Trophoblast cell (in vitro differentiated cells and primary cell): ENCODE measurements around the gene OR11A1.

ENCODE experiments used
- DNase-seq, 2 donors: peaks; one replicate each; pipeline ENCODE4 v3.0.0-alpha.2; 2016
- H2AFZ ChIP-seq: 2 replicates; pipeline ENCODE4 v1.6.1; 2013; ENCODE audit warnings: low read length, moderate library complexity, mild to moderate bottlenecking; ENCODE audit not compliant: insufficient read depth, poor library complexity
- H2AK5ac ChIP-seq: 2 replicates; pipeline ENCODE4 v1.6.1; 2013; ENCODE audit warnings: mild to moderate bottlenecking, low read length
- H2BK120ac ChIP-seq: 2 replicates; pipeline ENCODE4 v1.6.1; 2013; ENCODE audit warnings: low read length, mild to moderate bottlenecking, moderate library complexity; ENCODE audit not compliant: insufficient read depth, poor library complexity
- H2BK12ac ChIP-seq: 2 replicates; pipeline ENCODE4 v1.6.1; 2013; ENCODE audit warnings: mild to moderate bottlenecking, low read length, moderate library complexity
- H2BK5ac ChIP-seq: 2 replicates; pipeline ENCODE4 v1.6.1; 2013; ENCODE audit warnings: low read length, low read depth, moderate library complexity, mild to moderate bottlenecking; ENCODE audit not compliant: poor library complexity
- H3K14ac ChIP-seq: 2 replicates; pipeline ENCODE4 v1.6.1; 2013; ENCODE audit warnings: mild to moderate bottlenecking, low read length
- H3K18ac ChIP-seq: 2 replicates; pipeline ENCODE4 v1.6.1; 2013; ENCODE audit warnings: mild to moderate bottlenecking, low read length
- H3K23ac ChIP-seq: 2 replicates; pipeline ENCODE4 v1.6.1; 2013; ENCODE audit warnings: low read length
- H3K27ac ChIP-seq: 2 replicates; pipeline ENCODE4 v1.5.1; 2013; ENCODE audit warnings: low read depth, mild to moderate bottlenecking, inconsistent platforms, low read length, moderate library complexity
- H3K27me3 ChIP-seq: 2 replicates; pipeline ENCODE4 v1.6.1; 2013; ENCODE audit warnings: inconsistent platforms, mild to moderate bottlenecking, low read length, moderate library complexity; ENCODE audit not compliant: insufficient read depth
- H3K36me3 ChIP-seq, 2 experiments: 1 replicate in 1 of 2; 2 replicates in 1 of 2; pipeline ENCODE4 v1.6.1; 2013; ENCODE audit warnings: low read length in 2 of 2, mild to moderate bottlenecking in 2 of 2, moderate library complexity in 1 of 2; ENCODE audit not compliant: insufficient read depth in 2 of 2, control insufficient read depth in 1 of 2
- H3K4ac ChIP-seq: 2 replicates; pipeline ENCODE4 v1.6.1; 2013; ENCODE audit warnings: low read depth, mild to moderate bottlenecking, low read length, moderate library complexity
- H3K4me1 ChIP-seq, 2 experiments: 1 replicate in 1 of 2; 2 replicates in 1 of 2; pipeline ENCODE4 v1.6.1; 2013; ENCODE audit warnings: low read length in 2 of 2, mild to moderate bottlenecking in 2 of 2, moderate library complexity in 1 of 2; ENCODE audit not compliant: insufficient read depth in 2 of 2, control insufficient read depth in 1 of 2
- H3K4me2 ChIP-seq: 2 replicates; pipeline ENCODE4 v1.6.1; 2013; ENCODE audit warnings: inconsistent platforms, mild to moderate bottlenecking, low read length, moderate library complexity
- H3K4me3 ChIP-seq: 2 replicates; pipeline ENCODE4 v1.5.1; 2013; ENCODE audit warnings: mild to moderate bottlenecking, low read depth, low read length, inconsistent platforms
- H3K79me1 ChIP-seq: one replicate; pipeline ENCODE4 v1.6.1; 2013; ENCODE audit warnings: low read length
- H3K79me2 ChIP-seq: 2 replicates; pipeline ENCODE4 v1.6.1; 2013; ENCODE audit warnings: low read length, mild to moderate bottlenecking; ENCODE audit not compliant: control insufficient read depth, insufficient read depth, poor library complexity
- H3K9ac ChIP-seq: 2 replicates; pipeline ENCODE4 v1.6.1; 2013; ENCODE audit warnings: mild to moderate bottlenecking, low read length
- H3K9me3 ChIP-seq: 2 replicates; pipeline ENCODE4 v1.6.1; 2013; ENCODE audit warnings: low read depth, mild to moderate bottlenecking, control low read depth, inconsistent platforms, low read length; ENCODE audit not compliant: insufficient read depth
- H4K12ac ChIP-seq: 2 replicates; pipeline ENCODE4 v1.6.1; 2013; ENCODE audit warnings: low read depth, mild to moderate bottlenecking, low read length, moderate library complexity
- H4K8ac ChIP-seq: 2 replicates; pipeline ENCODE4 v1.6.1; 2013; ENCODE audit warnings: low read depth, mild to moderate bottlenecking, low read length, moderate library complexity
- H4K91ac ChIP-seq: one replicate; pipeline ENCODE4 v1.6.1; 2013; ENCODE audit warnings: low read depth, mild to moderate bottlenecking, low read length, moderate library complexity
- WGBS: extraction: QIAGEN DNeasy Blood & Tissue Kit; methylation state at CpG from one replicate; pipeline ENCODE4 v1.1.7; 2013; ENCODE audit warnings: missing lambda C conversion rate; ENCODE audit not compliant: insufficient read length, insufficient coverage; ENCODE audit errors: extremely low coverage; 5-methylcytosine and 5-hydroxymethylcytosine counted together

The OR11A1 gene

GRCh38 chr6:29489286-29489685 is 32.4 kb upstream of the OR11A1 start:
- no peaks in the 10 kb centered on the region for H3K79me2 ChIP-seq
- no peaks in the 10 kb centered on the region for H3K79me1 ChIP-seq
- no peak overlapping the region for H3K4me3 ChIP-seq
- H4K91ac ChIP-seq, result no peak overlapping the region
- H3K4me1 ChIP-seq, result no peaks in the 10 kb centered on the region
- H2BK5ac ChIP-seq, result no peak overlapping the region
- no peak overlapping the region for H2AK5ac ChIP-seq
- H3K36me3 ChIP-seq, result no peaks in the 10 kb centered on the region
- no peak for DNase-seq
- no peak overlapping the region for H3K14ac ChIP-seq
- H3K27me3 ChIP-seq, result no peaks in the 10 kb centered on the region
- WGBS, result no CpG with 5 or more reads among the region's 8 CpGs
- no peak overlapping the region for H3K9ac ChIP-seq
- no peak overlapping the region for H3K18ac ChIP-seq
- H2AFZ ChIP-seq, result no peak overlapping the region
- no peak overlapping the region for H2BK120ac ChIP-seq
- peaks cover 2% of the 10 kb centered on the region for H3K9me3 ChIP-seq
- no peak overlapping the region for H2BK12ac ChIP-seq
- no peak overlapping the region for H3K27ac ChIP-seq
- no peak overlapping the region for H4K8ac ChIP-seq
- H4K12ac ChIP-seq, result no peak overlapping the region
- H3K23ac ChIP-seq, result no peak overlapping the region
- no peak overlapping the region for H3K4ac ChIP-seq
- H3K4me2 ChIP-seq, result no peak overlapping the region

GRCh38 chr6:29488874-29489273 is 32.0 kb upstream of the OR11A1 start:
- no peak overlapping the region for H3K9ac ChIP-seq
- no peak overlapping the region for H3K18ac ChIP-seq
- no peaks in the 10 kb centered on the region for H3K36me3 ChIP-seq
- H2BK12ac ChIP-seq, result no peak overlapping the region
- no peak overlapping the region for H4K12ac ChIP-seq
- H3K4me1 ChIP-seq, result no peaks in the 10 kb centered on the region
- H3K4me3 ChIP-seq, result no peak overlapping the region
- no peaks in the 10 kb centered on the region for H3K79me1 ChIP-seq
- DNase-seq, result no peak
- no peak overlapping the region for H3K14ac ChIP-seq
- H3K9me3 ChIP-seq, result peaks cover 2% of the 10 kb centered on the region
- H3K4me2 ChIP-seq, result no peak overlapping the region
- H4K91ac ChIP-seq, result no peak overlapping the region
- H3K27ac ChIP-seq, result no peak overlapping the region
- H2BK120ac ChIP-seq, result no peak overlapping the region
- no peaks in the 10 kb centered on the region for H3K27me3 ChIP-seq
- no peaks in the 10 kb centered on the region for H3K79me2 ChIP-seq
- H2AK5ac ChIP-seq, result no peak overlapping the region
- H3K23ac ChIP-seq, result no peak overlapping the region
- no peak overlapping the region for H2BK5ac ChIP-seq
- H2AFZ ChIP-seq, result no peak overlapping the region
- H4K8ac ChIP-seq, result no peak overlapping the region
- no peak overlapping the region for H3K4ac ChIP-seq

GRCh38 chr6:29487660-29488059 is 30.8 kb upstream of the OR11A1 start, which contains the start of gene MAS1L:
Gene MAS1L (minus strand): TSS chr6:29487956. CDS start chr6:29487902, 54 bp downstream.
- Histone ChIP-seq H3K36me3 (no peaks in the 10 kb centered on the region), H4K8ac (no peak within 1 kb of the TSS), H3K14ac (no peak within 1 kb of the TSS), H3K4me3 (no peak within 1 kb of the TSS), H2AFZ (no peak within 1 kb of the TSS), H3K9me3 (peaks cover 2% of the 10 kb centered on the region), H3K79me1 (no peaks in the 10 kb centered on the region), H2BK120ac (no peak within 1 kb of the TSS), H3K4me2 (no peak within 1 kb of the TSS), H3K4me1 (no peaks in the 10 kb centered on the region), H3K27ac (no peak within 1 kb of the TSS), H2BK5ac (no peak within 1 kb of the TSS), H2AK5ac (no peak within 1 kb of the TSS), H3K27me3 (no peaks in the 10 kb centered on the region), H3K9ac (no peak within 1 kb of the TSS), H4K91ac (no peak within 1 kb of the TSS), H3K18ac (no peak within 1 kb of the TSS), H2BK12ac (no peak within 1 kb of the TSS), H3K23ac (peak within 1 kb of the TSS; percentile 1), H3K79me2 (no peaks in the 10 kb centered on the region), H4K12ac (no peak within 1 kb of the TSS), H3K4ac (no peak within 1 kb of the TSS)
- DNase-seq, result no peak
- WGBS, result no CpG with 5 or more reads among the region's 2 CpGs

GRCh38 chr6:29487131-29487530 is 30.3 kb upstream of the OR11A1 start:
- no peak overlapping the region for H4K8ac ChIP-seq
- H3K27me3 ChIP-seq, result no peaks in the 10 kb centered on the region
- no CpG with 5 or more reads among the region's 5 CpGs for WGBS
- no peaks in the 10 kb centered on the region for H3K79me2 ChIP-seq
- H3K14ac ChIP-seq, result no peak overlapping the region
- no peak overlapping the region for H3K18ac ChIP-seq
- no peak overlapping the region for H3K4ac ChIP-seq
- H3K4me1 ChIP-seq, result no peaks in the 10 kb centered on the region
- H3K23ac ChIP-seq, result no peak overlapping the region
- no peak overlapping the region for H2BK5ac ChIP-seq
- no peak overlapping the region for H2AFZ ChIP-seq
- H3K4me2 ChIP-seq, result no peak overlapping the region
- no peak overlapping the region for H3K9ac ChIP-seq
- H4K91ac ChIP-seq, result no peak overlapping the region
- no peak overlapping the region for H2BK120ac ChIP-seq
- no peak overlapping the region for H4K12ac ChIP-seq
- no peak overlapping the region for H3K4me3 ChIP-seq
- H3K79me1 ChIP-seq, result no peaks in the 10 kb centered on the region
- H3K27ac ChIP-seq, result no peak overlapping the region
- DNase-seq, result no peak
- H2AK5ac ChIP-seq, result no peak overlapping the region
- no peaks in the 10 kb centered on the region for H3K36me3 ChIP-seq
- peaks cover 2% of the 10 kb centered on the region for H3K9me3 ChIP-seq
- H2BK12ac ChIP-seq, result no peak overlapping the region
